Neural cell (in vitro differentiated cells): ENCODE measurements around the gene RNF13.

Experiments
- CTCF ChIP-seq: fragments of 450-650 bp; IDR thresholded peaks from 2 replicates; pipeline ENCODE4 v1.5.1; 2014; ENCODE audit warnings: antibody characterized with exemption, mild to moderate bottlenecking, moderate library complexity; ENCODE audit not compliant: poor library complexity, severe bottlenecking
- EZH2 ChIP-seq: fragments of 200-600, 300-800 bp; shearing (Covaris generic), sonication (generic); IDR thresholded peaks from 2 replicates; pipeline ENCODE4 v1.6.1; 2014; ENCODE audit warnings: antibody characterized with exemption, low read length, borderline replicate concordance, mild to moderate bottlenecking; ENCODE audit not compliant: insufficient read depth, poor library complexity, severe bottlenecking
- RAD21 ChIP-seq: fragments of 450-650 bp; conservative IDR thresholded peaks from 2 replicates; pipeline ENCODE4 v1.6.1; 2014; ENCODE audit warnings: antibody characterized with exemption, mild to moderate bottlenecking, moderate library complexity
- REST ChIP-seq: IDR thresholded peaks from 2 replicates; pipeline ENCODE4 v1.6.1; 2012; ENCODE audit warnings: borderline replicate concordance

GRCh38 chr3:149969110-149969939 is 156.3 kb downstream of the RNF13 start:
- peak; percentile 52 for TF ChIP-seq CTCF
- no peak for TF ChIP-seq EZH2
- peak; percentile 34 for TF ChIP-seq REST
- peak; percentile 54 for TF ChIP-seq RAD21
